SHP77 (cell line): ENCODE measurements around the gene RAMP1.
A peak's percentile ranks its signal among the peaks of the same experiment; 100 is the strongest.

Source experiments
- DNase-seq, 2 experiments: peaks; one replicate each; lab custom pipeline; 2025; lab: John Stamatoyannopoulos, UW

Gene RAMP1

DNA sequence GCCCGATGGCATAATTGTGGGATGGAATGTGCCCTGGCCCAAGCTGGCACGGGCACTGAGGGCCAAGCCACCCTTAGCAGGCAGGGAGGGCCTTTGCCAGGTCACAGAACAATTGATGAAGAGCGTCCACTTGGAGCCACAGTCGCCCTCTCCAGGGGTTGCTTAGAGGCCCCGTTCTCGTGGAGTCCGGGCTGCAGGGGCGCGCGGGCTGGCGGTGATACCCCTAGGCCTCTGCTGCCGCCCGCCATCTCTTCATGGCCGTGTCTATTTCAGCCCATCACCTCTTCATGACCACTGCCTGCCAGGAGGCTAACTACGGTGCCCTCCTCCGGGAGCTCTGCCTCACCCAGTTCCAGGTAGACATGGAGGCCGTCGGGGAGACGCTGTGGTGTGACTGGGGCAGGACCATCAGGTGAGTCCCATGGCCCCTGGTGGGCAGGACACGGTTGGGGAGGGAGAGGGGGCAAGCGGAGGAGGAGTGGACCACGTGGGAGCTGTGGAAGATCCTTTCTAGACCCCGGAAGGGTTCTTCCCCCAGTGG is 17.6 kb downstream of the RAMP1 start:
- no peak for DNase-seq

DNA sequence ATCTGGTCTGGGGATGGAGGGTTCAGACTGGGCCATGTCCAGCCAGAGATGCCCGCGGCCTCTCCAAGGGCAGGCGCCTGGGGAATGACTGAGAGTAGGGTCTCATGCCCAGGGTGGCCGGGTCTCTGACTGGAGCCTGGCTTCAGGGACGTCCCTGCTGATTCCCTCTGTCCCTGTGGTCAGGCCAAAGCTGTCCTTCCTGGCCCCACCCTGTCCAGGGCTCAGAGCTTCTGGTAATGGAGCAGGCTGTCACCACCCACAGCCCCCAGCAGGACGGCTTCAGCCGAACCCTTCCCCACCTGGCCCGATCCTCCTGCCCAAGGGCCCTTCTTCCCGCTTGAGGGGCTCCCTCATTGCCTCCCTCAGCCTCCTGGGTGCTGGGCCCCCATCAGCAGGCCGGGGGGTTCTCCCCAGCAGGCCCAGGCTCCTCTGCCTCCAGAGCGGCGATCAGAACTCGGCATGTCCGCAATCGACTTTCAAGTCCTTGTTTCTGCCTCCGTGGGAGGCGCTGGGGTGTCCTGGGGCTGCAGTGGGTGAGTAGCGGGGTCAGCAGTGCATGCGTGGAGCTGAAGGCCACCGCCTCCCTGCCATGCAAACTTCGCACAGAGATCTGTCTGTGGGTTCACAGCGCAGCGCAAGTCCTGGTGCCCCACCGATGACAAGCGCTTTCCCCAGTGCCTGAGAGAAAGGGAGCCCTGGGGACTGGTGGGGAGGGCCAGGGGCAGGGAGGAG is 18.3 kb downstream of the RAMP1 start:
- DNase-seq, result no peak

DNA sequence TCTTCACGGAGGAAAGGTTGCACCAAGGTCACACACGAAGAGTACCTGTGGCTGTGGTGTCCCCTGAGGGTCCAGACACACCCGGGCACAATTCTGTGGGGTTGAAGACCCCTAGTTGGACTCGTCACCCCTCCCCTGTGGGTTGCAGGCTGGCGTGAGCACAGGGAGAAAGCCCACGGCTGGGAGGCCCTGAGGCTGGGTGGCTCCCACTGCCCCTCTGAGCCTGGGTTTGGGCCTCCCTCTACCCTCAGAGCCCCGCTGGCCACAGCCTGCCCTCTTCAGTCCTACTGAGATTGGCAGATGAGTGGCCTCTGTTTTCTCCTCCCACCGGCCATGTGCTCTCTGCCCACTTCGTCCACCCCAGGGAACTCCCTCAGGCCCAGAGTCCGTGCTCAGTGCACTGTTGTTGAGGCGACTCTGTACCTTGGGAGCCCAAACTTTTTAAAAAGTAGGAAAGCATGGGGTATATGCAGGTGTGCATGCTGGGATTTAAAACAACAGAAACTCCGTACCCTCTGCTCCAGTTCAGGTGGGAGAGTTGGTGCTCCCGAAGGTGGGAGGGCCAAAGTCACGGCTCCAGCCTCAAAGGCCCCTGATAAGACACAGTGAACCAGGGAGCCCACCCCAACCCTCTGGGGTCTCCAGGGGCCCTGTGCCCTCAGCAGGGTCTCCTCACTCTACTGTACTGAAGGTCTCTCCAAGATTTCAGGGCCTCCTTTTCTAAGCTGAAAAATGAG is 19.1 kb downstream of the RAMP1 start:
- no peak for DNase-seq

DNA sequence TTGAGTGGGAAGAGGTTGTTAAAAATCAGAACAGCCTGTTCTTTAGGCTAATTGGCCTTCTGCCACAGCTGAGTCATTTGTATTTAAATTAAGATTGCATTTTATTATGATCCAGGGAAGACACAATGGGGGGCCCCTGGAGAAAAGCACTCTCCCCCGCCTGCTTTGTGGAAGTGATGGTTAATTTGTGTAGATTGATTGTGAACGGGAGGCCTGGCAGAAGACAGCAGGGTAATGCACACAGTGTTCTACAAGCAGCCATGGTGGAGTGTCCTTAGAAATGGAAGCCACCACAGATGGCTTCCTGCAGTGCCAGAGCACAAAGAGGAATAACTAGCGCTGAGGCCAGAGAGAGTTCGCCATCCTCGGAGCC is 19.6 kb downstream of the RAMP1 start:
- no peak for DNase-seq

DNA sequence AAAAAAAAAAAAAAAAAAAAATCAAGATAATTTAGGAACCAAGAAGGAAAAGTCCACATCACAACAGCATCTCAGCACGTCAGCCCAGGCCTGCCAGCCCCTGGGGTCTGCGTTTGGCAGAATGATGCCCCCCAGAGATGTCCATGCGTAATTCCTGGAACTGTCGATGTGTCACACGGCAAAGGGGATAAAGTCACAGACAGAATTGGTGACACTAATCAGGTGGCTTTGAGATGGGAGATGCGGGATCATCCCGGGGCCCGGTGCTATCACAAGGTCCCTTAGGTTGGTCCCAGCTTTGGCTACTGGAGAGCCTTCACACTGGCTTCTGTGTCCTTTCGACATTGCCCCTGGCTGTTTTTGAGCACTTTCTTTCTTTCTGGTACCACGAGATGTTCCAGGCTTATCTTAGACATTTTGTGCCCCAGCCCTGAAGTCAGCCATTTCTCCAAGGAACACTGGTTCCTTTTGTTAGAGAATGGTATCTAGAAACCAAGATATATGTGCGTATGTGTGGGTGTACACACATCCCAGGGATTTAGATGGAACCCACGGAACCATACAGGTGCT is 20.7 kb downstream of the RAMP1 start:
- no peak for DNase-seq

DNA sequence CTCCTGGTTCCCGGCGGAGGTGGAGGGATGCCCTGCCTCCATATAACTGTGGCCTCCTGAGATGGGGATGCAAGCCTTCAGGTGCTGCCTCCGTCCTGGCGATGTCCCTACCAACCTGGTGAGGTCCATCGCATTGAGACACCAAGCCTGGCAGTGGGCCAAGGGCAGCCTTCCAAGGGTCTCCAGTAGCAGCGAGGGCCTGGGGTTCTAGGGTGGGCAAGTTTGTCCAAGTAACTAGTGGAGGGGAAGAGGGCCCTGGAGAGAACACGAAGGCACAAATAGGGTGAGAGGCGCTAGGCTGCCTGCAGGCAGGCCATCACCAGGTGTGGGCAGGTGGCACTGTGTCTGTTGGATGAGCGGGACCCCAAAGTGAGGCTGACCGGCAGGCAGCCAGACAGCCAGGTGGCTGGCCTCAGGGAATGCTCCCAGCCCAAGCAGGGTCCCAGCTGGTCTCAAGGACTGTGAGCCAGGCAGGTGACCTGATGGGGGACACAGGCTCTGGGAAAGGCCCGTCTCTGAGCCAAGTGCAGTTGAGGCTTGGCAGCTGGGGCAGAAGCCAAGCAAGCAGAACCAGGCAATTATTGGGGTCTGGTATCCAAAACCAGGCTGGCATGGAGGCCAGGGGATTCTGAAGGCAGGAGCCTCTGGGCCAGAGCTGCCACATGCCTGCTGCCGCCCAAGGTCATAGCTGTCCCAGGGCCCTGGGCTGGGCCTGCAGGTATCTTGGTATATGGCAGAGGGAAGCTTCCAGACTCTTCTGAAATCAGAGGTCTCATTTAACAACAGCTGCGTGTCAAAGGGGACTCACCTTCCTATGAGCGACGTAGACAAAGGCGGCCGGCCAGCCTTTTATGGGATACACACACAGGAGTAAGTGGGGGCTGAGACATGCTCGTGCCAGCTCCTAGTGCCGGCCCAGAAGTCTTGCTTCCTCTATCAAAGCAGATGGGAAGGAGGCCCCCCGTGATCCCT is 23.4 kb downstream of the RAMP1 start:
- peak; percentile 6 to 12 for DNase-seq

DNA sequence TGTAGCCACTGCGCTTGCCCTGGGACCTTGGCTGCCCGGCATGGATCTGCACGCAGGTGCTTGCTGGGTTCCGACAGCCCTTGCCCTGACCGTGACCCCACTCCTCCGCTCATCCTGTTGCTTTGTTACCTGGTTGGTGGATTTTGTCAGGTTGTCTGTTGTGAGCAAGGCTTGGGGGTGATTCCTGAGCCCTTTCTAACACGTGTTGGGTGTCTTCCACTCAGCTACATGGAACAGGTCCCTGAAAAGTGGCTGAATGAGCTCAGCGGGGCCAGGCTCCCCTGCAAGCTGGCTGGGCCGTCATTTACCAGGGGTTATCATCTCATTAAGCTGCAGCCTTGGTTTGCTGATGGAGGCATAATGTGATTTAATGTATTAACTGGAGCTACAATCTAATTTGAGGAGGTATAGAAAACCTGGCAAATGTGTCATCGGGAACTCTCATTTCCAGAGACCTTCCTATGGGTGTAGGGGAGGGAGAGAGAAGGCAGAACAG is 24.6 kb downstream of the RAMP1 start:
- DNase-seq, result no peak

DNA sequence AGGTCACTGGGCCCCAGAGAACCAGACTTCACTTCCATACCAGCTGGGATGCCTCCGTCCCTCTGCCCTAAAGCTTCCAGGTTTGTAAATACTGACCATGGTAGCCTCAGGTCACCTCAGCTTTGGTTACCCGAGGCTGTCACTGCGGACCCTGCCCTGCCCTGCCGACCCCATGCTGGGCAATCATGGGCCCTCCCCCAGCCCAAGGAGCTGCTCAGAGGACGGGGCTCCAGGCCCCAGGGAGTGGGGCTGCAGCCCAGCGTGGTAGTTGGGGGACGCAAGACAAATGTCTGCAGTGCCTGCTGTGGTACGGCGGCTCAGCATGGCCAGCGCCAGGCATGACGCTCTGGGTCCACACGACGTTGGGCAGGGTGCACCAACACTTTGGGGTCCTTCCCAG is 25.3 kb downstream of the RAMP1 start:
- DNase-seq, result no peak

DNA sequence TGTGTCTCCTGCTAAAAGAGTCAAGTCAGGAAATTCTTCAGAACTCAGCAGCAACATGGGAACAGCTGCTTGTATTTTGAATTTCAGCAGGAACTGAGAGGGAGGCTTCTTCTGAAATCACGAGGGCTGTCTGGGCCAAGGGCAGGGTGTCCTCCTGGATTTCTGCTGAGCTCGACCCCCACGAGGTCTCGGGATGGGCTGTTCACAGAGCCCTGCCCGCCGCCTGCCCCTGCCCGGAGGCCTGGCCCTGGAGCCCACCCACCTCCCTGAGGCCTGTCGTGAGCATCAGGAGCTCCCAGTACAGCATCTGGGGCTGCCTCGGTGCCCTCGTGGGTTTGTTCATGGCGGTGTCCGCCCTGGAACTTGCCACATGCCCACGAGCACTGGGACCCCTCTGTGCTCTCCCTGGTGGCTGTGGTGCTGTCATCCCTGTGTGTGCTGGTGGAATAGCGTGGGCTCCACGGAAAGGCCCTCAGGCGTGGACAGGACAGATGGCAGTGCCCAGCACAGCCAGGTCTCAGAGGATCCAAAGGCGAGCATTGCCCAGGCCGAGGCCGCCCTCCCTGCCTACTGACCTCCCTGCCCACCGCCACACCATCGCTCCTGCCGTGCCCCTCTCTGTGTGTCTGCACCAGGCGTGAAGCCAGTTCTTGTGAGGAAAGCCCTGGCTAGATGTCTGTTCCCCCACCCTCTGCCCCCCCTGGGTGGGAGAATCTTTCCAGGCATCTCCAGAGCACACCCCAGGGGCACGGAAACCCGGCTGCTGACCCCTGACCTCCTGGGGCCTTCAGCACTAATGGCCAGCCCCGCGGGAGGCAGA is 25.9 kb downstream of the RAMP1 start:
- DNase-seq, result no peak

DNA sequence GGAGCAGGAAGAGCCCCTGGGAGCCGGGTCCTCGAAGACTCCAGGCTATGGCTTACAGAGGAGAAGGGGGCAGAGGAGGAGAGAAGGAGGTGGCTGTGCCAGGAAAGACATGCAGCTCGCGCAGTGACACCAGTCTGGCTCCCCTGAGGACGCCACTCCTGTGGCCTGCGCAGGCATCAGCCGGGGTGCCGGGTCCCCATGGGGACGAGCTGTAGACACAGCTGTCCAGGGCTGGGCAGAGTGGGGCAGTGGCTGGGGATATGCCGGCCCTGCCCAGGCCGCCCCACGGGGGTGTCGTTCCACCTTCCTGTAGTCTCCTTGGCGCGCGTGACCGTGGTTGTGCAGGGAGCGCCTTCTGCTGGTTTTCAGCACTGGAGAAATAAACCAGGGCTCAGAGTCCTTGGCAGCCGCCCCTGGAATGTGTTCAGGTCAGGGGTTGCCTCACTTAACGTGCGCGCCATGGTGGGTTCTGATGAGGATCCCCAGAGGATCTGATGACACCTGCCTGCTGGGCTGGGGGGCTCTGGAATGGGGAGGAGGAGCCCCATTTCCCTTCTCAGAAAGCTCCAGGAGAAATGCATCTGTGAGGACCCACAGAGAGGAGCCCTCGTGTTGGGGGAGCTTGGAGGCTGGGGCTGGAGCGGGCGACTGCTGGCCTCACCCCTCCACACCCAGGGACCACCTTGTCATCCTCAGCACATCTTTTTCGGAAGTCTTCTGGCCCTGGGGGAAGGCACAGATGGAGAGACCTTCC is 26.7 kb downstream of the RAMP1 start:
- no peak for DNase-seq

DNA sequence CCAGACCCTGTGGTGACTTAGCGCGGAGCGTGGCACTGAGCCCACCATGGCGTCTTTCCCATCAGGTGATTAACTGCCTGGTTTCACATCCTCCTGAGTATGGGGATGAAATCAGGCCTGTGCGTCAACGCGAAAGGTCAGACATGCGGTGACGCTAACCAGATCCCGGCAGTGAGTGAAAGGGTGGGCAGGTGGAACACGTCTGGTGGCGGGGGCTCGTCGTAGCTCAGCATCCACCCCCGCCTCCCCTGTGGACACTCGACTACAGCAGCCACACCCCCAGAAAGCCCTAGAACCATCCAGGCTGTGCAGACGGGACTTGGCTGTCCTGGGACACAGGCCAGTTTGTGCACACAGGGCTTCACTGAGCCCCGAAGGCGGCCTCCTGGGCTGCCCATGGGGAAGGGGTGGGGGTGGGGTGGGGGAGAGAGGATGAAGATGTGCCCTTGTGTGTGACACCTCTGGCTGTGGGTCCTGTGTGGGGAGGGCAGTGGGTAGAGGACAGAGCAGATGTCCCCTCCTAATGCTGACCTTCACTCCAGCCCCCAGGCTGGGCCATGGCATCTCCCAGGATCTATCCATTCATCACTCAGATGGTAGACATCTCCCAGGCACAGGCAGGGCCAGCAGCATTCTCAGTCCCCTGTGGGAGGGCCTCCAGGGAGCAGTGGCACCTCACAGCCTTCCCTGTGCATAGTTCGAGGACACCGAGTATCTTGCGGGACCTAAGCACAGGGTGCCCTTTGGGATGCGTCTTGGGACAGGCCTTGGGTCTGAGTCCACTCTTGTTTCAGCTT is 27.5 kb downstream of the RAMP1 start:
- DNase-seq, result peak in 1 of 2 experiments; percentile 84

DNA sequence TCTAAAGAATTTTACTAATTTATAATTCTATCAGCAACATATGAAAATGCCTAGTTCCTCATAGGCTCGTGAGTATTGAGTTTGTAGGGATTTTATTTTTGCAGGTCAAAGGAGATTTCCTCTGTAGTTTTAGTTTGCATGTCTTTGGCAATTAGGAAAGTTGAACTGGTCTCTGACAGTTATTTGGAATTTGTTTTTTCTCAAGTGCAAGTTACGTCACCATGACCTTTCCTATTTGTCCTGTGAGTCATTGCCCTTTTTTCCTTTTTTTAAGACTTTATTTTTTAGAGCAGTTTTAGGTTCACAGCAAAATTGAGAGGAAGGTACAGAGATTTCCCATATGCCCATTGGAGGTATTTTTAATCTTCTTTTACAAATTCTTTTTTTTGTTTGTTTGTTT is 29.0 kb downstream of the RAMP1 start:
- DNase-seq, result no peak

DNA sequence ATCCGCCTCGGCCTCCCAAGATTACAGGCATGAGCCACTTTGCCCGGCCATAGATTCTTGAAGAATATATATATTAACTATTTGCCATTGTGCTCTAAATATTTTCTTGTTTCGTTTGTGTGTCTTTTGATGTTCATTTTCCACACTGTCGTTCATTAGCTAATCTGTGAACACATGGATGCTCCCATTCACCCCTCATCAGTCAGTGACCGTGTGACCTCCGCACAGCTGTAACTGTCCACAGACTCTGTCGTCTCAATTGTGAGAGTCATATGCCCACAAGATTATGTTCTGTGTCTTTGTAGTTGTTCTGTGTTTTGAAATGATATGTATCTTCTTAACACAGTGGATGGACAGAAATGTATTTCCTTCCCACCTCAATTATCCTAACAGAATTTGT is 29.6 kb downstream of the RAMP1 start:
- DNase-seq, result no peak

DNA sequence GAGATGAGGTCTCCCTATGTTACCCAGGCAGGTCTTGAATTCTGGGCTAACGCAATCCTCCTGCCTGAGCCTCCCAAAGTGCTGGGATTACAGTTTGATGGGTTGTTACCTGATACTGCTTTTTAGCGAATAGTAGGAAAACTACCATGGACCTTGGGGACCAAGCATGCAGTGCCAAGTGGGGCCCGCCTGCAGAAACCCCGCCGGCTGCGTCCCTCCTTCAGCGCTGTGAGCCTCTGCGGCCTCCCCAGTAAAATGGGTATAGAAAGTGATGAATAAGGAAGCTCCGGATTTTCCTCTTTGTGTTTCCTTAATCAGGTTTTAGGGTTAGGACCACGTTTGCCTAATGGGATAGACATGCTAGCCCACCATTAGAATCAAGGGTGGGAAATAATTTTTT is 30.4 kb downstream of the RAMP1 start:
- DNase-seq, result no peak

DNA sequence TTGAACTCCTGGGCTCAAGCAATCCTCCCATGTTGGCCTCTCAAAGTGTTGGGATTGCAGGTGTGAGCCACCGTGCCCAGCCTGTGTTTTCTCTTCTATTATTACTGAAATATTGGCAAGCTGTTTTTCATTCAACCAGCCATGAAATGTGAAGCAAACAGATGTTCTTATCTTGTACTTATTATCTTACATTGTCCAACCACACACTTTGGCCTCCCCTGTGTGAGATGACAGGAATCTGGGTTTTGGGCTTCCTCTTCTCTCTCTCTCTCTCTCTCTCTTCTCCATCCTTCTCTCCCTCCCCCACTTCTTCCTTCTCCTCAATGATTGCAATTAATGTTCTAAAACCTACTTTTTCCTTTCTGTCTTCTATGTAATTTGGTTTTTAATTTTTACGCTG is 33.1 kb downstream of the RAMP1 start:
- DNase-seq, result no peak

DNA sequence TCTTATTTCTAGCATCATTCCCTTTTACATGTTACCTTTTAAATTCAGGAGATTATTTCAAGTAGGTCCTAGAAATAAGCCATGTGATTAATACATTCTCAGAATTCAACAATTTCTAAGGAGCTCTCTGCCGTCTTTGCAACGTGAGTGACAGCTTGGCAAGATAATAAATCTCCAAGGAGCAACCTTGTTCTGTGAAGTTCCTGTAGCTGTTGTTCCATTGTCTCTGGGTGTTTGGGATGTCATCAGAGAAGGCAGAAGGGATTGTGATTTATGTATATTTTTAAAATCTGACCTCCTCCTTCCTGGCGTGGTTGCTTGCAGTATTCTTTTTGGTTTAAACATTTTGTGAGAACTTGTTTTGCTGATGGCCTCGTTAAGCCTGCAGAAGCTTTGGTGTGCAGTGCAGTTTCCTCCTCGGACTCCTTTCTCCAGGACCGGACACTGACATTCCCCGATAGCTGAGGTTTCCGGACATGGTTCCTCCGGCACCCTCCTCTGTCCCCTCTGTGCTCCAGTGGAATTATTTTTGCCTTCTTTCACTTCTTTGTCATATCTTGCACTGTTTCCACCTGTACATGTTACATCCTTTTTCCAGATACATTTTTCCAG is 33.7 kb downstream of the RAMP1 start:
- DNase-seq, result no peak

DNA sequence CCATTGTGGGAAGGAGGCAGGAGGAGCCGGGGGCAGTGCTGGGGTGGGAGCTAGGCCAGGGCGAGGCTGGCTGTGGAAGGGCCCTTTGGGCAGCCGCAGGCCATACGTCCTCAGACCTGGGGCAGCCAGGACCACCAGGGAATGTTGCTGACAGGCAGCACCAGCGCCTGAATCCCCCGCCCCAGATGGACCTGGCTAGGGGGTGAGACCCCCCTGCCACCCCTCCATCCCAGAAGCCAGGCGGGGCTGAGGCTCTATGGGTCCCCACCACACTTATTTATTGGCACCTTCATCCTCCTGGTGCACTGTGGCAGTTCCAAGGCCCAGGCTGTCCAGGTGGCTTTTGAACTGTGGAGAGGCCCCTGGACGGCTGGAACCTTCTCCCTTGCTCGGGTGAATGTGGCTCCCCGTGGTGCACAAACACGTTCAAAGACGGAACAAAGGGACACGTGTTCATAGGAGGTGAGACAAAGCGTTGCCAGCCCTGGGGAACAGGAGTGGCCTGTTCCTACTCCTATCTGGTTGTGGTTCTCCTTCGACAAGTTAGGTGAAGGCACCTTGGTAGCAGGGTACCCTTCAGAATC is 35.1 kb downstream of the RAMP1 start:
- no peak for DNase-seq

DNA sequence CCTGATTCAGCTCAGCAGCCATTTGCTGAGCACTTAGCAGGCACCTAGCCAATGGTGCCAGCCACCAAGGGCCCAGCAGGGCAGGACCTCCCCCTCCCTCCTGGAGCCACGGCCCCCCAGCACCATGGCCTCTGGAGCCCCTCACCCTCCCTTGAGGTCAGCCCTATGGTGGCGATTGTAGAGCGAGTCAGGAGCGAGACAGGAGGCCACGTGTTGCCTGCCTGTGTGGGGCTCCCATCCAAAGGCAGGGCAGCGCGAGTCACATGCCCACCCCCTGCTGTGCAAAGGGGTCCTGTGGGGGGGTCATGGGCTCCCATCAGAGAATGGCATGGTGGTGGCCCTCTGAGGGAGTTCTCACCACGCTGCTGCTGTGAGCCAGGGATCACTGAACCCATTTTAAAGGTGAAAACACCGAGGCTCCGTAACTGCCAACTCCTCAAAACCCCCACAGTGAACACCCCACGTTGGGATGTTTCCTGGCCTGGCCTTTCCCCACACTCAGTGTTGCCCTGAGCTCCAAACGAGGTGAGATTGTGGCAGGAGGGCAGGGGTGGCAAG is 35.6 kb downstream of the RAMP1 start:
- DNase-seq, result no peak
